VCaP (cell line): ENCODE results near the gene RIT2.

ENCODE experiments used
- H3K27ac ChIP-seq: fragments of 450-650 bp; 2 replicates; pipeline ENCODE4 v1.5.1; 2017
- CTCF ChIP-seq: fragments of 450-650 bp; conservative IDR thresholded peaks from 2 replicates; pipeline ENCODE4 v1.5.1; 2017; ENCODE audit warnings: mild to moderate bottlenecking, moderate library complexity

Gene RIT2

DNA sequence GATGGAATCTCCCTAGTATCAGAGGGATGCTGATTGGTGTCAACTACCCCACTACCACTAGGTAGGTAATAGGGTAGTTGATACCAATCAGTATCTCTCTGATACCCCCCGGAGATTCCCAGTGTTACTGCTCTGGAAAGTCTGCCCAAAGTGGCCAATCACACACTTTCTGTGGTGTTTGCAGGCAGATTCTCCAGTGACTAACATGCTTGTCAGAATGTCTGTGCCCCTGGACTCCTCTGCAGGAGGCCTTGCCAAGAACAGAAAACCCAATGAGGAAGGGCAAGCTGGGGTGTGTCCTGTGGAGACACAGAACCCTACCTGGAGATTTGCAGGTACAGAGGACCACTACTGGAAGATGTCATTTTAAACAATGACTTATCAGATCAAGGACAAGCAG is 135.1 kb downstream of the RIT2 start:
- H3K27ac ChIP-seq: no peak overlapping the region
- no peak for TF ChIP-seq CTCF

DNA sequence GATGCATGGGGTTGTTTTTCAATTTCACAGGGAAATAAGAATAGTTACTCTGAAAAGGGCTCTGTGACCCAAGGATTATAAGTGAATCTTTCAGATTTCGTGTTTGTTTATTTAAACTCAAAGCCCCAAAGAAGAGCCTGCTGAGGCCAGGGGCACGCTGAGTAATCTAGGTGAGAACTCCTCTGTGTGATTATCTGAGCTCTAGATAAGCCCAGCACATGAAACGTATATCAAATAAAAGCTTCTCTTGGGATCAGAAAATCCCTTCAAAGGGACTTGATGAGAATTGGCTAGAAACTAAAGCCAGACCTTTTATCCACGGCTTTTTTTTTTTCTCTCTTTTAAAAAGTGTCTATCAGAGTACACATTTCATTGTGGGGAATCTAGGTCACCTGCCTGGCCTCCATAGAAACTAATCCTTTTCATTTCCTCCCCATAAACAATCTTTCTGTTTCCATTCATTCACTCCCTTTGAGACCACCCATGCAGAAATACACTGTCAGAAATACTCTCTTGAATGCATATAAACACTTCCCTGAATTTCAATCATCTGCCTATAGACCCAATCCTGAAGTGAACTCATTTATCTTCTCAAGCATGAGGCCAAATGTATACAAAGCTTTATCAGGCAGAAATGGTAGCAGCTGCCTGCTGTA is 137.4 kb downstream of the RIT2 start:
- no peak for TF ChIP-seq CTCF
- no peak overlapping the region for H3K27ac ChIP-seq

DNA sequence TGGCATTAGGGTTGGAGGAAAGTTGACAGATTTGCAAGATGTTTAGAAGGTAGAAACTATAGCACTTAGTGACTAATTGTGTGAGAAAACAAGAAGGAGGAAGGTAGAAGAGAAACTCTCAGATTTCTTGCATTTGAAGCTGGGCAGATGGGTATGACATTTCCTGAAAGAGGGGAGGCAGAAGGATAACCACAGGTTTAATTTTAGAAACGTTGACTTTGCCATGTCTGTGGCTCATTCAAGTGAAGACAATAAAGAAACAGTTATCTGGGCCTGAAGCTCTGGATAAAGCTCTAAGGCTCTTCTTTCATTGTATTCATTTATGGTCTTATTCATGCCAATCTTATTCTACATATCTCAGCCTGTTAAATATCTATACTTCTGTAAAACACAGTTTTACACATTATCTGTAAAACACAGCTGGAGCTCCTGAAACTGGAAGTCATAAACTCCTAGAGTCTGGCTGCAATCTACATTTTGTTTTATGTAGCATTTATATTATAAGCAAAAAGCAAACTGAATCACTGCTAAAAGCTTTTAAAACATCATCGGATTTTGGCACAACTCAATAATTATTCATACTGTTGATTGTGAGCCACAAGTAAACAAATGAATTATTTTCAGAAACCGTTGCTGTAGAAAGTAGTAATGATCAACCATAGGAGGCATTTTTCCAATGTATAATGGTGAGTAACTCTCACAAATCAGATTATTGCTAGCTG is 138.5 kb downstream of the RIT2 start:
- no peak overlapping the region for H3K27ac ChIP-seq
- TF ChIP-seq CTCF: no peak

DNA sequence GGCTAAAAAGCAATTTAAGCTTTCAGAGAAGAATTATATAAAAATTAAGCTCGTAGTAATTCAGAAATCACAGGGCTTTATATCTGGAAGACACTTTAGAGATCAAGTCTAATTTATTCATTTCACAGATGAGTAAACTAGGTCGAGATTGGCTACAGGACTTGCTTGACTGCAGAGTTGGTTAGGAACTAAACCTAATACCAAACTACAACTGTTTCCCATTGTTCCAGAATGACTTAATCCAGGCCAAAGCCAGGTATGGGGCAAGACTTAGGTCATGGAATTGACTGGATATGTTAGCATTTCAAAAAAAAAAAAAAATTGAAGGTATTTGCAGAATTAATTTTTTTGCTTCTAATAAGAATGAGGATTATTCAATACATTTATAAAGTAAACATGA is 146.1 kb downstream of the RIT2 start:
- TF ChIP-seq CTCF: no peak
- no peak overlapping the region for H3K27ac ChIP-seq

GRCh38 chr18:42961298-42961697 is 154.2 kb downstream of the RIT2 start:
- H3K27ac ChIP-seq: no peak overlapping the region
- TF ChIP-seq CTCF: no peak

DNA sequence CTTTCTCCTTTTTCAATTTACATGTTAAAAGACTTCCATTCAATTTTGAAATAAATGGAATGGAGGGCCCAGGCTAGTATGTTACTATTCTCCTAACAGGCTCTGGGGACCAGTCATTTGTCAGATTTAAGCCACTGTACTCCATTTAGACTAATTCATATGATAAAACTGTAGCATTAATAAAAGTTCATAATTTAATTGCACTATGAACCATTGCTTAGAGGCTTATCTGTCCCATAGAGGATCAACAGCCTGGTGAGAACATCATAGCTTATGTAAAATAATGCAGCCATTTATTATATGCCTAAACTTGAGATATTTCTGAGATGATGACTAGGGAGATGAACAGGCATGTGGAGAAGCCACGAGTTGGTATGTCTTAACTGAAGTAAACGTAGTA is 156.0 kb downstream of the RIT2 start:
- no peak for TF ChIP-seq CTCF
- no peak overlapping the region for H3K27ac ChIP-seq

GRCh38 chr18:42958353-42958752 is 157.1 kb downstream of the RIT2 start:
- no peak overlapping the region for H3K27ac ChIP-seq
- TF ChIP-seq CTCF: no peak
